Neuronal stem cell (in vitro differentiated cells): ENCODE results near the gene NRXN3.

ENCODE experiments used
- DNase-seq: peaks from one replicate; pipeline ENCODE4 v3.0.0-alpha.2; 2013; ENCODE audit warnings: low spot score
- H2AFZ ChIP-seq: one replicate; pipeline ENCODE4 v1.6.1; 2013; ENCODE audit warnings: mild to moderate bottlenecking, low read length, inconsistent platforms
- H2AK5ac ChIP-seq: 2 replicates; pipeline ENCODE4 v1.6.1; 2013; ENCODE audit warnings: low read depth, mild to moderate bottlenecking, inconsistent platforms, low read length, moderate library complexity, mixed read lengths
- H2BK120ac ChIP-seq: 2 replicates; pipeline ENCODE4 v1.6.1; 2013; ENCODE audit warnings: low read depth, mild to moderate bottlenecking, inconsistent platforms, low read length, moderate library complexity, mixed read lengths
- H2BK12ac ChIP-seq: one replicate; pipeline ENCODE4 v1.6.1; 2013; ENCODE audit warnings: low read length, inconsistent platforms
- H2BK15ac ChIP-seq: 2 replicates; pipeline ENCODE4 v1.6.1; 2013; ENCODE audit warnings: mild to moderate bottlenecking, low read length, inconsistent platforms, mixed read lengths
- H2BK5ac ChIP-seq: one replicate; pipeline ENCODE4 v1.6.1; 2013; ENCODE audit warnings: inconsistent platforms, mild to moderate bottlenecking, low read length, moderate library complexity
- H3K14ac ChIP-seq: one replicate; pipeline ENCODE4 v1.6.1; 2013; ENCODE audit warnings: low read length, inconsistent platforms
- H3K18ac ChIP-seq: 2 replicates; pipeline ENCODE4 v1.6.1; 2013; ENCODE audit warnings: low read length, inconsistent platforms
- H3K23ac ChIP-seq: 2 replicates; pipeline ENCODE4 v1.6.1; 2013; ENCODE audit warnings: low read depth, mild to moderate bottlenecking, mixed read lengths, low read length, inconsistent platforms; ENCODE audit not compliant: poor library complexity
- H3K27ac ChIP-seq: replicated peaks from 3 replicates; pipeline ENCODE4 v1.5.1; 2013; ENCODE audit warnings: low read length, inconsistent platforms
- H3K27me3 ChIP-seq, 3 experiments: 2 replicates each; pipeline ENCODE4 v1.6.1; 2013; ENCODE audit warnings: low read length in 3 of 3, mild to moderate bottlenecking in 2 of 3, inconsistent platforms in 1 of 3, low read depth in 1 of 3, mixed read lengths in 1 of 3, moderate library complexity in 1 of 3; ENCODE audit not compliant: control insufficient read depth in 3 of 3, insufficient read depth in 3 of 3
- H3K36me3 ChIP-seq, 2 donors: replicated peaks in 1 of 2; 2 replicates each; pipeline ENCODE4 v1.6.1; 2013; ENCODE audit warnings: low read length in 2 of 2; ENCODE audit not compliant: control insufficient read depth in 2 of 2, insufficient read depth in 2 of 2
- H3K4ac ChIP-seq: 2 replicates; pipeline ENCODE4 v1.6.1; 2013; ENCODE audit warnings: inconsistent platforms, mild to moderate bottlenecking, low read length, moderate library complexity
- H3K4me1 ChIP-seq, 2 donors: 1 replicate in 1 of 2; 2 replicates in 1 of 2; pipeline ENCODE4 v1.6.1; 2013; ENCODE audit warnings: low read length in 2 of 2, low read depth in 1 of 2; ENCODE audit not compliant: control insufficient read depth in 2 of 2, insufficient read depth in 1 of 2
- H3K4me2 ChIP-seq: one replicate; pipeline ENCODE4 v1.6.1; 2013; ENCODE audit warnings: mild to moderate bottlenecking, low read length, inconsistent platforms; ENCODE audit not compliant: insufficient read depth, poor library complexity, severe bottlenecking
- H3K4me3 ChIP-seq, 2 donors: 2 replicates each; pipeline ENCODE4 v1.5.1; 2013; ENCODE audit warnings: low read length in 2 of 2, mild to moderate bottlenecking in 2 of 2, inconsistent platforms in 1 of 2, moderate library complexity in 1 of 2
- H3K79me1 ChIP-seq: one replicate; pipeline ENCODE4 v1.6.1; 2013; ENCODE audit warnings: low read depth, mild to moderate bottlenecking, inconsistent platforms, low read length, moderate library complexity
- H3K9ac ChIP-seq: one replicate; pipeline ENCODE4 v1.6.1; 2013; ENCODE audit warnings: mild to moderate bottlenecking, low read depth, low read length, inconsistent platforms; ENCODE audit not compliant: poor library complexity
- H3K9me3 ChIP-seq, 2 donors: replicated peaks in 1 of 2; 2 replicates each; pipeline versions ENCODE3 to v1.6.1; 2013; ENCODE audit warnings: low read length in 2 of 2, mild to moderate bottlenecking in 2 of 2, inconsistent platforms in 1 of 2, low read depth in 1 of 2, mixed read lengths in 1 of 2, moderate library complexity in 1 of 2; ENCODE audit not compliant: control insufficient read depth in 2 of 2, insufficient read depth in 1 of 2
- H4K8ac ChIP-seq: one replicate; pipeline ENCODE4 v1.6.1; 2013; ENCODE audit warnings: low read depth, mild to moderate bottlenecking, inconsistent platforms, low read length, moderate library complexity
- H4K91ac ChIP-seq: one replicate; pipeline ENCODE4 v1.6.1; 2013; ENCODE audit warnings: low read length, low read depth, mild to moderate bottlenecking, inconsistent platforms; ENCODE audit not compliant: poor library complexity
- WGBS, 2 donors: extraction: QIAGEN DNeasy Blood & Tissue Kit; methylation state at CpG; one replicate each; pipeline ENCODE4 v1.1.7; 2013; ENCODE audit warnings: missing lambda C conversion rate in 2 of 2, mixed read lengths in 1 of 2; ENCODE audit not compliant: insufficient read length in 2 of 2, insufficient replicate concordance in 1 of 2; ENCODE audit errors: extremely low coverage in 2 of 2; 5-methylcytosine and 5-hydroxymethylcytosine counted together

NRXN3 gene

DNA sequence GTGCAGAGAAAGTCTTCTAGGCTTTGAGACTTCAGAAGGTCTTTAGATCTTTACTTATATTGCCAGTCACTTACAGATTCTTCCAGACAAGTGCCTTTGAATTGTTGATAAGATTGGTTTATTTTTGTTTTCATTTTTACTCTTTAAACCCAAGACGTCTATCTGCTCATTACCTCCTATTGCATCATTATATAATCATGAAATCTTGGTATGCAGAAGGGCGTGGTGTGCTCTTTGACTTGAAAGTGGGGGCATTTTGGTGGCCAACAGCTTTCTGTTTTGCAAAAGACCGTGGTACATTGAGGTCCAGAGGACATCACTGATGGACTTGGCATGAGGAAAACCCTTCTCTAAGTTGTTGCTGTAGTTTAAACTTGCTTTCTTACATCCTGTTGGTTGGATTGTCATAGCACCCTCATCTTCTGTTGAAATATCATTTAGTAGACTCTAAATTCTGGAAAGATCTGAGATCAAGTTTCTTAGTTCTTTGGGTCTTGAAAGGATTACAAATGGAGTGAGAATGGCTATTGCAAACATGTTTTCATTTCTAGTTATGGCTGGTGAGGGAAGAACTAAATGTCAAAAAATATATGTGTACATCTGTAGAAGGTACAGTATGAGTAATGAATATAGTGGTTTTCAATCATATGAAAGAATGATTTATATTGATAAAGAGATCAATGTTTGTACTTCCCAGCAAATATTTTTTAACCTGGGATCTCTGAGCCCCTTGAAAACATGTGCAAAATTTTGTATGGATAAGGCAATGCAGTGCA is 441.8 kb downstream of the NRXN3 start:
- Histone ChIP-seq H3K9me3 (no peaks in the 10 kb centered on the region), H3K9ac (no peak overlapping the region)

DNA sequence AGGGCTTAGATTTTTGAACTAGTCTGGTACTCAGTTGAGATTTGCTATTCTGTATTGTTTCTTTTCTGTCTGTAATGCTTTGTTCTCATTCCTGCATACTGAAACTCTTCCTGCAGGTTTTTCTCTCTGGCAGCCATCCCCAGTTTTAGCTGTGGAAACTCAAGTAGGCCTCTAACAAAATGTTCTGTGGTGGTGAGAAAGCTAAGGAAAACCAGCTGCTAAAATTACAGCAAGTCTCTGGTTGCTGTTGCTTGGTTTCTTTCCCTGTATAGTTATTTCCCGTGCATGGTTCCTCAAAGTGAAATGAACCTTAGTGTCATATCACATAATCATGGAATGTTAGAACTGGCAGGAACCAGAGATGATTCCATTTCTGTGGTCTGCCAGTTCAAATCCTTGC is 442.5 kb downstream of the NRXN3 start:
- H3K4me3 ChIP-seq = no peak overlapping the region
- no peak overlapping the region for H3K27ac ChIP-seq
- H3K4me1 ChIP-seq = no peaks in the 10 kb centered on the region
- no peak overlapping the region for H2AFZ ChIP-seq
- H4K91ac ChIP-seq = no peak overlapping the region
- no peak overlapping the region for H3K4ac ChIP-seq
- H2BK120ac ChIP-seq = no peak overlapping the region
- no peak overlapping the region for H2BK15ac ChIP-seq
- H3K18ac ChIP-seq = no peak overlapping the region
- H3K14ac ChIP-seq = no peak overlapping the region
- no peak overlapping the region for H3K23ac ChIP-seq
- H3K4me2 ChIP-seq = no peak overlapping the region
- DNase-seq = no peak
- H2BK5ac ChIP-seq = no peak overlapping the region
- no peak overlapping the region for H2AK5ac ChIP-seq
- no CpG with 5 or more reads among the region's 1 CpG for WGBS, 2 donors
- no peaks in the 10 kb centered on the region for H3K9me3 ChIP-seq
- H3K36me3 ChIP-seq = no peaks in the 10 kb centered on the region
- no peaks in the 10 kb centered on the region for H3K79me1 ChIP-seq
- no peak overlapping the region for H4K8ac ChIP-seq
- no peak overlapping the region for H3K9ac ChIP-seq
- no peak overlapping the region for H2BK12ac ChIP-seq
- H3K27me3 ChIP-seq = no peaks in the 10 kb centered on the region

More for the DNA sequence above, 441.8 kb downstream of the NRXN3 start:
- no CpG with 5 or more reads among the region's 3 CpGs for WGBS, 2 donors
- no peak for DNase-seq
- Histone ChIP-seq H4K8ac (no peak overlapping the region), H4K91ac (no peak overlapping the region), H3K4me3 (no peak overlapping the region), H3K4me2 (no peak overlapping the region), H3K36me3 (no peaks in the 10 kb centered on the region), H3K27me3 (no peaks in the 10 kb centered on the region), H3K27ac (no peak overlapping the region), H2BK120ac (no peak overlapping the region), H3K18ac (no peak overlapping the region), H3K79me1 (no peaks in the 10 kb centered on the region), H2BK12ac (no peak overlapping the region), H3K4ac (no peak overlapping the region), H2AFZ (no peak overlapping the region), H2BK5ac (no peak overlapping the region), H3K23ac (no peak overlapping the region), H2BK15ac (no peak overlapping the region), H2AK5ac (no peak overlapping the region), H3K4me1 (no peaks in the 10 kb centered on the region), H3K14ac (no peak overlapping the region)

DNA sequence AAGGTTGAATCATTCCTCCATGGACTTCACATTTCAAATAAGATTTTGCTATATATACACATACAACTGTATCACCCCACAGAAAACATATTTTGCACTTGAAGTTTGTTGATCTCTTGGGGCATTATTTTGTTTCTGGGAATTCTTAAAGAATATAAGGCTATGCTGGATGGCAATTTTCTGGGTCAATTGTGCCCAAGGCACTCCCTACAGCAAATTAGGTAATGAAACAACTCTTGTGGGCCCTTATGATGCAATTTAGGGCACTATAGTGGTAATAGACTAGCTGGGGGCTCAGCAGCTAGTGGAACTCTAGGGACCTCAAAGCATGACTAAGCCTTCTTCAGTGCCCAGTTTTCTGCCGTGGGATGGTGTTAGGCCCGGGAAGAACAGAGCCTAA is 444.4 kb downstream of the NRXN3 start:
- no peak for DNase-seq
- WGBS, 2 donors = no CpG with 5 or more reads among the region's 2 CpGs
- Histone ChIP-seq H3K9ac (no peak overlapping the region), H2BK5ac (no peak overlapping the region), H2AK5ac (no peak overlapping the region), H2BK15ac (no peak overlapping the region), H2AFZ (no peak overlapping the region), H2BK12ac (no peak overlapping the region), H2BK120ac (no peak overlapping the region), H3K4me1 (no peaks in the 10 kb centered on the region), H3K4me2 (no peak overlapping the region), H3K79me1 (no peaks in the 10 kb centered on the region), H3K4me3 (no peak overlapping the region), H4K8ac (no peak overlapping the region), H3K4ac (no peak overlapping the region), H3K23ac (no peak overlapping the region), H3K36me3 (no peaks in the 10 kb centered on the region), H3K14ac (no peak overlapping the region), H4K91ac (no peak overlapping the region), H3K27me3 (no peaks in the 10 kb centered on the region), H3K9me3 (no peaks in the 10 kb centered on the region), H3K18ac (no peak overlapping the region), H3K27ac (no peak overlapping the region)

DNA sequence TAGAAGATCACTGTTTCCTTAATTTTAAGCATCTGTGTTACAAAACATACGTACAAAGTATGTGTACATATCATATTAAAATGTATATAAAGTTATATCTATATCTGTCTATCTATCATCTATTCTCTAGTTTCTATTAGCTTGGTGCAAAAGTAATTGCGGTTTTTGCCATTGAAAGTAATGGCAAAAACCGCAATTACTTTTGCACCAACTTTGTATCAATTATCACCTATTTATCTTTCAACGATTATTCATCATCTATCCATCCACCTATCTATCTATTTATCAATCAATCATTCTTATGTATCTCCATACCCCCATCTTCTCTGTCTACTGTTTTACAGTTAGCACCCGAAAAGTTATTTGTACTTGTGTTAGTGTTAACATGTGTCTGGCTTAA is 447.6 kb downstream of the NRXN3 start:
- no peak overlapping the region for H4K91ac ChIP-seq
- H3K27ac ChIP-seq = no peak overlapping the region
- no peak overlapping the region for H3K23ac ChIP-seq
- no peak overlapping the region for H3K18ac ChIP-seq
- H3K4ac ChIP-seq = no peak overlapping the region
- H4K8ac ChIP-seq = no peak overlapping the region
- no peak overlapping the region for H2AK5ac ChIP-seq
- no peaks in the 10 kb centered on the region for H3K79me1 ChIP-seq
- no peak overlapping the region for H2BK120ac ChIP-seq
- no peak overlapping the region for H3K4me2 ChIP-seq
- H2BK12ac ChIP-seq = no peak overlapping the region
- H3K9ac ChIP-seq = no peak overlapping the region
- no peaks in the 10 kb centered on the region for H3K9me3 ChIP-seq
- peaks cover 0 to 2% of the 10 kb centered on the region in 2 donors for H3K4me1 ChIP-seq
- H2BK15ac ChIP-seq = no peak overlapping the region
- no peaks in the 10 kb centered on the region for H3K27me3 ChIP-seq
- no peak overlapping the region for H3K4me3 ChIP-seq
- 100% methylated on average over 1 of the region's 5 CpGs for WGBS, 2 donors
- no peak overlapping the region for H2AFZ ChIP-seq
- H3K14ac ChIP-seq = no peak overlapping the region
- H2BK5ac ChIP-seq = no peak overlapping the region
- no peaks in the 10 kb centered on the region for H3K36me3 ChIP-seq
- DNase-seq = no peak
